Suppressor macrophage (primary cell): ENCODE results near the gene DNASE1.

ENCODE experiments used
- DNase-seq, 4 experiments: peaks; one replicate each; pipeline ENCODE4 v3.0.0-alpha.2; 2020 to 2022

The DNASE1 gene

DNA sequence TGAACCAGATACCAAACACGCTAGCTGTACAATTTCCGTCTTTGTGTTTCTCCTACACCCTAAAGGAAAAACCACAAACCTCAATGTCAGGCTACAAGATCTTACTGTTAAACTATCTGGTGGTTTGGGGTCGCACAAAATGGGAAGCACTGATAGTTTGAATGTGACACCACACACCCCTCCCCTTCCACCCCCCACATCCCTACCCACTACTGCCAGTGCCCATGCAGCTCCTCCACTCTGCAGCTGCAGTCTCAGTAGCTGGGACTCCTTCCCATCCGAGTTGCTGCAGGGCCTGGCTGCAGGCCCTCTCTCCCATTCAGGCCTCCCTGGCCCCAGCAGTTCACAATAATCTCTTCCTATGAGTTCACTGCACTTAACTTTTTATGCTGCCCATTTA is 44.5 kb downstream of the DNASE1 start:
- no peak for DNase-seq

DNA sequence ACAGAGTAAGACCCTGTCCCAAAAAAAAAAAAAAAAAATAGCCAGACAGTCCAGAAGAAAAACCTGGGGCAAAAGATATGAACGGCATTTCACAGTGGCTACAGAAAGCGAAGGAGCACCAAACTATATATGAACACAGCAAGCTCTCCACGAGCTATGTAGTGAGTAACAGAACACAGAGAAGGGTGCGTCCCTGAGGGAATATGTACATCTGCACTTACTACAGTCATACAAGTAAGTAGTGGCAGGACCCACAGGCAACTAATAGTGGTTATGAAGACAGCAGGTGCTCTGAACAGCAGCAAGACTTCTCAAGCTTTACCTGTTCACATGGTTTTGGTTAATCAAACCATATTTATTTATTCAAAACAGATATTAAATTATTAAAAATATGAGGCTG is 47.0 kb downstream of the DNASE1 start:
- no peak for DNase-seq

DNA sequence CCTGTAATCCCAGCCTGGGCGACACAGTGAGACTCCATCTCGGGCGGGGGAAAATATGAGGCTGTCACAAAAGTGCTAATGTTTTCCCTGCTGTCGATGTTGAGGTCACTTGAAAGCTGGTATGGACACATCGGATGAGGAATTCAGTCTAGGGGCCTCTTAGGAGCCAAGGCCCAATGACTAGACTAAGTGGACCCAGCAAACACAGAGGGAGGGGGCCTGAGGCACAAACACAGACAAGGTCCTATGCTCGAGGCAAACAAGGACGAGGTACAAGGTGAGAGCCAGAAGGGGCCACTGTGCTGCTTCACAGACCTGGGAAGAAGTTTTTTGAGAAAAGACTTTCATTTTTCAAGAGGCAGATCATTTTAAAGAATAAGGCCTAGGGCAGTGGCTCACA is 47.6 kb downstream of the DNASE1 start:
- DNase-seq: no peak

DNA sequence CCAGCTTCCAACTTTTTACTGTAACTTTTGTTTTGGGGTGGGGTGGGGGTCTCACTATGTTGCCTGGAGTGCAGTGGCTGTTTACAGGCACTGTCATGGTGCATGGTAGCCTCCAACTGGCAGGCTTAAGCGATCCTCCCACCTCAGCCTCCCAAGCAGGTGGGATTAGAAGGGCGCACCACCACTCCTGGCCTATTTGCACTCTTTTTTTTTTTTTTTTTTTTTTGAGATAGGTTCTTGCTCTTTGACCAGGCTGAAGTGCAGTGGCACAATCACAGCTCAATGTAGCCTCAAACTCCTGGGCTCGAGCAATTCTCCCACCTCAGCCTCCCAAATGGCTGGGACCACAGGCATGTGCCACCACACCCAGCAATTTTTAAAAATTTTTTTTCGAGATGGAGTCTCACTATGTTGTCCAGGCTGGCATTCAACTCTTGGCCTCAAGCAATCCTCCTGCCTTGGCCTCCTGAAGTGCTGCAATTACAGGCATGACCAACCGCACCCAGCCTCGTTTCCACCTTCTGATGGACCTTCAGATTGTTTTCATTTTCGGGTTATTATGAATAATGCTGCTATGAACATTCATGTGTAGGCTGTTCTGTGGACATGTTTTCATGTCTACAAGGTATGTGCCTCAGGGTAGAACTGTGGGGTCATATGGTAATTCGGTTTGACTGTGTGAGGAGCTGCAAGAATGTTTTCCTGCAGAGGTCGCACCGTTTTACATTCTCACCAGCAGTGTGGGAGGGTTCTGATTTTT is 51.9 kb downstream of the DNASE1 start:
- DNase-seq: no peak
